Caco-2 (cell line): ENCODE results near the gene PKM. TPM values are rescaled to one million over a fixed set of nuclear protein-coding genes. Genes with fewer than 3 reads are reported as not detected.

Experiments
- BruUV-seq: library from RNA; stranded (reverse); fragments of 400-500 nt; replicated peaks from 2 replicates; lab custom pipeline; 2021; lab: Mats Ljungman, UMichigan
- CTCF ChIA-PET: fragments of 300-600 bp; sonication (Branson Sonifier 250); formaldehyde crosslinking; loops from one replicate; lab custom pipeline; 2022; ENCODE audit warnings: antibody characterized with exemption; lab: Charles Lee
- POLR2A ChIA-PET: fragments of 300-600 bp; sonication (Branson Sonifier 250); formaldehyde crosslinking; loops from one replicate; lab custom pipeline; 2022; ENCODE audit warnings: antibody characterized with exemption; lab: Charles Lee
- DNase-seq, 2 experiments: peaks; one replicate each; pipeline versions ENCODE4 v3.0.0 to v3.0.0-alpha.2; 2020 to 2022
- H3K27me3 ChIP-seq: replicated peaks from 2 replicates; pipeline ENCODE4 v1.6.0; 2011; ENCODE audit warnings: low read length; ENCODE audit not compliant: control insufficient read depth, insufficient read depth
- H3K36me3 ChIP-seq: 2 replicates; pipeline ENCODE4 v1.5.1; 2011; ENCODE audit warnings: low read length; ENCODE audit not compliant: control insufficient read depth, insufficient read depth
- H3K4me1 ChIP-seq: fragments of 250-450 bp; sonication (Bioruptor Pico); 2 replicates; pipeline ENCODE4 v1.5.1; 2020; ENCODE audit warnings: mild to moderate bottlenecking
- H3K4me3 ChIP-seq: 2 replicates; pipeline ENCODE4 v1.5.1; 2011; ENCODE audit warnings: low read depth, mild to moderate bottlenecking, control low read depth, low read length
- H3K9me3 ChIP-seq: fragments of 250-450 bp; sonication (Bioruptor Pico); 2 replicates; pipeline ENCODE4 v1.5.1; 2020; ENCODE audit warnings: mild to moderate bottlenecking, moderate library complexity
- H3K27ac Mint-ChIP-seq: one replicate; pipeline ENCODE4 v1.8.0; 2022; ENCODE audit warnings: mixed read lengths; ENCODE audit not compliant: unreplicated experiment
- H3K27me3 Mint-ChIP-seq: one replicate; pipeline ENCODE4 v1.8.0; 2022; ENCODE audit warnings: mixed read lengths; ENCODE audit not compliant: insufficient read depth, unreplicated experiment
- H3K36me3 Mint-ChIP-seq: one replicate; pipeline ENCODE4 v1.8.0; 2022; ENCODE audit warnings: mild to moderate bottlenecking, mixed read lengths; ENCODE audit not compliant: insufficient read depth, unreplicated experiment
- H3K4me1 Mint-ChIP-seq: one replicate; pipeline ENCODE4 v1.8.0; 2022; ENCODE audit warnings: low read depth, mixed read lengths; ENCODE audit not compliant: unreplicated experiment
- H3K4me3 Mint-ChIP-seq: one replicate; pipeline ENCODE4 v1.8.0; 2022; ENCODE audit warnings: mild to moderate bottlenecking, moderate library complexity, mixed read lengths; ENCODE audit not compliant: unreplicated experiment
- H3K9me3 Mint-ChIP-seq: one replicate; pipeline ENCODE4 v1.8.0; 2022; ENCODE audit warnings: mixed read lengths; ENCODE audit not compliant: unreplicated experiment
- intact Hi-C: fragments of 100-400 bp; cut with micrococcal nuclease; formaldehyde crosslinking; loops from one replicate; pipeline ENCODE4 v1.10.0; 2022; ENCODE audit not compliant: unreplicated experiment
- total RNA-seq: library from RNA; stranded (reverse); gene quantifications from 2 replicates; pipeline ENCODE4 v1.2.3, GENCODE V29; 2022
- TF ChIP-seq, protein P1 (sequence below), 2 experiments: fragments of 200-600 bp in 1 of 2; IDR thresholded peaks; 1 replicate in 1 of 2; 2 replicates in 1 of 2; pipeline versions ENCODE4 v1.5.1 to v1.8.0; 2011 to 2022; ENCODE audit warnings: antibody characterized with exemption in 1 of 2, control low read depth in 1 of 2, inconsistent platforms in 1 of 2, low read depth in 1 of 2, low read length in 1 of 2, mild to moderate bottlenecking in 1 of 2, moderate library complexity in 1 of 2; ENCODE audit not compliant: insufficient read depth in 1 of 2, severe bottlenecking in 1 of 2, unreplicated experiment in 1 of 2

Gene PKM
- total RNA-seq, 1 experiment from 2014 or later: 733 TPM

DNA sequence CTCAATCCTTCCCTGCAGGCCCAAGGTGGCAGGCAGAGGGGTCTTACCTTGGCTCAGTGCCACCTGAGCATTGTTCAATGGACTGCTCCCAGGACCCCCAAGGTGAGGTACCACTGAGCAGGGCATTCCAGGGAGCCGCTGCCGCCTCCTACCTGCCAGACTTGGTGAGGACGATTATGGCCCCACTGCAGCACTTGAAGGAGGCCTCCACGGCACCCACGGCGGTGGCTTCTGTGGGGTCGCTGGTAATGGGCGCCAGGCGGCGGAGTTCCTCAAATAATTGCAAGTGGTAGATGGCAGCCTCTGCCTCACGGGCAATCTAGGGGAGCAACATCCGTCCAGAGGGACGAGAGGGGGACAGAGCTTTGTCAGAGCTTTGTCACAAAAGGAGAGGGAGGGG lies 28.7 kb downstream of the PKM start:
- POLR2A ChIA-PET: no interaction called here
- DNase-seq: no peak
- H3K36me3 Mint-ChIP-seq: peaks cover 96% of the 10 kb centered on the region
- no peak overlapping the region for H3K4me3 Mint-ChIP-seq
- Histone ChIP-seq H3K4me3 (no peak overlapping the region), H3K36me3 (peaks cover 20% of the 10 kb centered on the region), H3K4me1 (0 out of 2 replicates have a peak, but pooled peaks cover 6% of the 10 kb centered on the region), H3K27me3 (no peaks in the 10 kb centered on the region), H3K9me3 (no peaks in the 10 kb centered on the region)
- CTCF ChIA-PET: no interaction called here
- BruUV-seq: no TSS peak
- H3K9me3 Mint-ChIP-seq: no peaks in the 10 kb centered on the region
- H3K4me1 Mint-ChIP-seq: no peaks in the 10 kb centered on the region
- intact Hi-C loops: no loop called here
- H3K27ac Mint-ChIP-seq: no peak overlapping the region
- H3K27me3 Mint-ChIP-seq: peaks cover 2% of the 10 kb centered on the region
- TF ChIP-seq, protein P1, sequence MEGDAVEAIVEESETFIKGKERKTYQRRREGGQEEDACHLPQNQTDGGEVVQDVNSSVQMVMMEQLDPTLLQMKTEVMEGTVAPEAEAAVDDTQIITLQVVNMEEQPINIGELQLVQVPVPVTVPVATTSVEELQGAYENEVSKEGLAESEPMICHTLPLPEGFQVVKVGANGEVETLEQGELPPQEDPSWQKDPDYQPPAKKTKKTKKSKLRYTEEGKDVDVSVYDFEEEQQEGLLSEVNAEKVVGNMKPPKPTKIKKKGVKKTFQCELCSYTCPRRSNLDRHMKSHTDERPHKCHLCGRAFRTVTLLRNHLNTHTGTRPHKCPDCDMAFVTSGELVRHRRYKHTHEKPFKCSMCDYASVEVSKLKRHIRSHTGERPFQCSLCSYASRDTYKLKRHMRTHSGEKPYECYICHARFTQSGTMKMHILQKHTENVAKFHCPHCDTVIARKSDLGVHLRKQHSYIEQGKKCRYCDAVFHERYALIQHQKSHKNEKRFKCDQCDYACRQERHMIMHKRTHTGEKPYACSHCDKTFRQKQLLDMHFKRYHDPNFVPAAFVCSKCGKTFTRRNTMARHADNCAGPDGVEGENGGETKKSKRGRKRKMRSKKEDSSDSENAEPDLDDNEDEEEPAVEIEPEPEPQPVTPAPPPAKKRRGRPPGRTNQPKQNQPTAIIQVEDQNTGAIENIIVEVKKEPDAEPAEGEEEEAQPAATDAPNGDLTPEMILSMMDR (IDR thresholded peaks at IDR 0.05; ENCODE audit: insufficient read depth in 1 of 2, low read depth in 1 of 2, low read length in 1 of 2, severe bottlenecking in 1 of 2, unreplicated experiment in 1 of 2): no peak

DNA sequence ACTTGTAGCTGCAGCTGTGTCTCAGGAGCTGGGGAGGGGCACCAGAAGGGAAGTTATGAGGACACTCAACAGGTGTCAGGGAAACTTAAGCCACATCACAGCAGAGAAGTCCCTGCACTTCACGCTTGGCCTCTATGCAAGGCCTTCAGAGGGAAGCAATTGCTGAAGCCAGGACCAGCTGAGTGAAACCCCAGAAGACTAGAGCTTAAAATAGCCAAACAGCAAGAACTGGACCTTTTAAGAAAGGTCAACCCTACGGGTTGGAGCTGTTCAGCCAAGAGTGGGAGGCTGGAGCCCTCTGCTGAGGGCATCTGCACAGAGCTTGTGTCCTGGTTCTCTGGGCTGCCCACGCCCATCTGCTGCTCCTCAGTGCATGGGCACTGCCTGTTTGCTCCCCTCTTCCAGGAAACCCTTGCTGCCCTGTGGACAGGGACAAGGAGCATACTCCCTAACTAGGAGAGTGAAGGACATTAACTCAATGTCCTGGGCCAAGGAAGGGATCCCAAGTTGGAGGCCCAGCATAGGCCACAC lies 29.5 kb downstream of the PKM start:
- no peak overlapping the region for H3K27ac Mint-ChIP-seq
- peaks cover 87% of the 10 kb centered on the region for H3K36me3 Mint-ChIP-seq
- H3K36me3 ChIP-seq: peaks cover 14% of the 10 kb centered on the region

DNA sequence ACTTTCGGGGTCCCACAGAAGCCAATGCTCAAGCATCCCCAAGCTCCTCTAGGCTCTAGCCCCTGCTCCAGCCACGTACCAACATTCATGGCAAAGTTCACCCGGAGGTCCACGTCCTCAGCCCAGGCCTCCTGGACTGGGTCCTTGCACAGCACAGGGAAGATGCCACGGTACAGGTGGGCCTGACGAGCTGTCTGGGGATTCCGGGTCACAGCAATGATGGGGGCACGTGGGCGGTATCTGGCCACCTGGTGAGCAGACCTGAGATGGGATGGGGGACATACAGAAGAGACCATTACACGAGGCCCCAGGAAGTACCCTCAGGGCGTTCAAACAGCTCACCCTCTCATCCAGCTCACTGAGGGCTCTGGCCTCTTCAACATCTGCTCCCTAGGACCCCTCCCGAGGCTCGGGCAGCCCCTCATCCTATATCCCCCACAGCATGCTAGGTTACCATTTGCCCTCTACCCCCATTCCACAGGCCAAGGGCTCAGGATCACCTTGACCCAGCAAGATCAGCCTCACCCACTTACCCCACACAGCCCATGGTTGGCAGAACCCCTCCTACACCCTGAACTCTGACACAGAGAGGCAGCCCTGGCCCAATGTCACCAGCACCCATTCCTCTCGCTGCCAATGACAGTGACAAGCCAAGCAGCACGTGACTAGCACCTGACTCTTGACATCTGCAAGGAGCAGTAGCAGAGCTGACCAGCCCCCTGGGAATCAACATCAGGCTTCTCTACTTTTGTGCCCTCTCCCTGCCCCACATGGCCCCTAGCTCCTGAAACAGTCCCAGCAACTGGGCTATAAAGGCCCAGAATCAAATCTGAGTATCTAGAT lies 30.4 kb downstream of the PKM start:
- H3K9me3 ChIP-seq: no peaks in the 10 kb centered on the region
- H3K4me3 ChIP-seq: no peak overlapping the region
- peaks cover 2% of the 10 kb centered on the region for H3K27me3 Mint-ChIP-seq
- no peak overlapping the region for H3K27ac Mint-ChIP-seq
- 0 out of 2 replicates have a peak, but pooled peaks cover 6% of the 10 kb centered on the region for H3K4me1 ChIP-seq
- peaks cover 79% of the 10 kb centered on the region for H3K36me3 Mint-ChIP-seq
- H3K4me3 Mint-ChIP-seq: no peak overlapping the region
- H3K36me3 ChIP-seq: peaks cover 14% of the 10 kb centered on the region
- no TSS peak for BruUV-seq
- ChIA-PET CTCF (interaction anchor here (0.6 to 1.9 kb wide), 6 partner anchors 10 to 1411 kb away, joined by 3 to 10 read pairs (median 6); no protein-coding TSS in a partner anchor), POLR2A (interaction anchor here (1.2 kb wide), 1 partner anchor 30 kb away, joined by 3 read pairs; the partner anchor contains the start of gene PKM)
- no peaks in the 10 kb centered on the region for H3K4me1 Mint-ChIP-seq
- DNase-seq: no peak
- TF ChIP-seq, protein P1 (IDR thresholded peaks at IDR 0.05; ENCODE audit: insufficient read depth in 1 of 2, low read depth in 1 of 2, low read length in 1 of 2, severe bottlenecking in 1 of 2, unreplicated experiment in 1 of 2): no peak
- no peaks in the 10 kb centered on the region for H3K27me3 ChIP-seq
- no peaks in the 10 kb centered on the region for H3K9me3 Mint-ChIP-seq
- intact Hi-C loops: no loop called here

More for the DNA sequence above, 29.5 kb downstream of the PKM start:
- intact Hi-C loops: no loop called here
- no peak for DNase-seq
- Histone ChIP-seq H3K9me3 (no peaks in the 10 kb centered on the region), H3K4me1 (0 out of 2 replicates have a peak, but pooled peaks cover 6% of the 10 kb centered on the region), H3K27me3 (no peaks in the 10 kb centered on the region), H3K4me3 (no peak overlapping the region)
- CTCF ChIA-PET: interaction anchor here (0.6 kb wide), 2 partner anchors 105 to 1412 kb away, joined by 4 to 7 read pairs; no protein-coding TSS in a partner anchor
- no TSS peak for BruUV-seq
- no peaks in the 10 kb centered on the region for H3K4me1 Mint-ChIP-seq
- H3K4me3 Mint-ChIP-seq: no peak overlapping the region
- TF ChIP-seq, protein P1 (IDR thresholded peaks at IDR 0.05; ENCODE audit: insufficient read depth in 1 of 2, low read depth in 1 of 2, low read length in 1 of 2, severe bottlenecking in 1 of 2, unreplicated experiment in 1 of 2): no peak
- POLR2A ChIA-PET: no interaction called here
- H3K9me3 Mint-ChIP-seq: no peaks in the 10 kb centered on the region
- peaks cover 2% of the 10 kb centered on the region for H3K27me3 Mint-ChIP-seq
